A673 (cell line): ENCODE data around the gene FUBP3. TPM values are rescaled to one million over a fixed set of nuclear protein-coding genes. Genes with fewer than 3 reads are reported as not detected.

ENCODE experiments used
- BruUV-seq: library from RNA; stranded (reverse); fragments of 400-500 nt; replicated peaks from 2 replicates; lab custom pipeline; 2021; lab: Mats Ljungman, UMichigan
- CTCF ChIA-PET: fragments of 300-600 bp; sonication (Branson Sonifier 250); formaldehyde crosslinking; loops from one replicate; lab custom pipeline; 2022; ENCODE audit warnings: antibody characterized with exemption; lab: Charles Lee
- POLR2A ChIA-PET: fragments of 300-600 bp; sonication (Branson Sonifier 250); formaldehyde crosslinking; loops from one replicate; lab custom pipeline; 2022; ENCODE audit warnings: antibody characterized with exemption; ENCODE audit not compliant: low non-redundant PET; lab: Charles Lee
- DNase-seq: peaks from one replicate; pipeline ENCODE4 v3.0.0-alpha.2; 2015; ENCODE audit warnings: low spot score
- H3K27ac ChIP-seq: fragments of 200-600 bp; sonication (generic); 2 replicates; pipeline ENCODE4 v1.5.1; 2016; ENCODE audit warnings: mixed run types, low read depth, mild to moderate bottlenecking, mixed read lengths, antibody characterized with exemption, low read length; ENCODE audit not compliant: poor library complexity, severe bottlenecking
- H3K27me3 ChIP-seq: fragments of 200-600 bp; sonication (generic); replicated peaks from 2 replicates; pipeline ENCODE4 v1.6.1; 2017; ENCODE audit warnings: mixed run types, low read depth, mild to moderate bottlenecking, mixed read lengths, antibody characterized with exemption, low read length; ENCODE audit not compliant: insufficient read depth, poor library complexity
- H3K36me3 ChIP-seq: fragments of 200-600 bp; sonication (generic); 2 replicates; pipeline ENCODE4 v1.6.1; 2016; ENCODE audit warnings: mixed run types, mild to moderate bottlenecking, mixed read lengths, antibody characterized with exemption, low read length; ENCODE audit not compliant: insufficient read depth, poor library complexity, severe bottlenecking
- H3K4me1 ChIP-seq: fragments of 200-600 bp; sonication (generic); 2 replicates; pipeline ENCODE4 v1.6.1; 2017; ENCODE audit warnings: mixed run types, mild to moderate bottlenecking, mixed read lengths, antibody characterized with exemption, low read length; ENCODE audit not compliant: insufficient read depth, poor library complexity, severe bottlenecking
- H3K4me3 ChIP-seq: fragments of 200-600 bp; sonication (generic); 2 replicates; pipeline ENCODE4 v1.5.1; 2016; ENCODE audit warnings: low read depth, mixed run types, mild to moderate bottlenecking, mixed read lengths, low read length; ENCODE audit not compliant: poor library complexity, severe bottlenecking
- H3K9me3 ChIP-seq: fragments of 200-600 bp; sonication (generic); 2 replicates; pipeline ENCODE4 v1.6.1; 2016; ENCODE audit warnings: mixed run types, low read depth, mild to moderate bottlenecking, mixed read lengths, antibody characterized with exemption, low read length; ENCODE audit not compliant: poor library complexity, severe bottlenecking
- EZH2 ChIP-seq: fragments of 200-600 bp; sonication (generic); IDR thresholded peaks from 2 replicates; pipeline ENCODE4 v1.6.1; 2017; ENCODE audit warnings: borderline replicate concordance, low read depth, mild to moderate bottlenecking, mixed read lengths, antibody characterized with exemption, low read length; ENCODE audit not compliant: poor library complexity, severe bottlenecking
- intact Hi-C: fragments of 100-400 bp; cut with micrococcal nuclease; formaldehyde crosslinking; loops from one replicate; pipeline ENCODE4 v1.10.0; 2022; ENCODE audit not compliant: unreplicated experiment
- total RNA-seq: library from RNA; stranded (reverse); gene quantifications from 2 replicates; pipeline ENCODE4 v1.2.3, GENCODE V29; 2021
- TF ChIP-seq, protein P1 (sequence below): fragments of 300-800, 200-600 bp; sonication (generic); conservative IDR thresholded peaks from 2 replicates; pipeline ENCODE4 v1.5.1; 2017; ENCODE audit warnings: low read depth, mild to moderate bottlenecking, antibody characterized with exemption, low read length, moderate library complexity, mixed read lengths

FUBP3 gene
- total RNA-seq, 1 experiment from 2014 or later, result 80.4 TPM

GRCh38 chr9:130632081-130632710 lies 52.8 kb downstream of the FUBP3 start:
- Histone ChIP-seq H3K27ac (no peak overlapping the region), H3K9me3 (no peaks in the 10 kb centered on the region), H3K36me3 (peaks cover 51% of the 10 kb centered on the region), H3K4me1 (no peaks in the 10 kb centered on the region), H3K27me3 (no peaks in the 10 kb centered on the region), H3K4me3 (no peak overlapping the region)
- CTCF ChIA-PET, result no interaction called here
- POLR2A ChIA-PET, result no interaction called here
- BruUV-seq, result no TSS peak
- intact Hi-C loops, result no loop called here
- TF ChIP-seq EZH2, result no peak
- TF ChIP-seq, protein P1, sequence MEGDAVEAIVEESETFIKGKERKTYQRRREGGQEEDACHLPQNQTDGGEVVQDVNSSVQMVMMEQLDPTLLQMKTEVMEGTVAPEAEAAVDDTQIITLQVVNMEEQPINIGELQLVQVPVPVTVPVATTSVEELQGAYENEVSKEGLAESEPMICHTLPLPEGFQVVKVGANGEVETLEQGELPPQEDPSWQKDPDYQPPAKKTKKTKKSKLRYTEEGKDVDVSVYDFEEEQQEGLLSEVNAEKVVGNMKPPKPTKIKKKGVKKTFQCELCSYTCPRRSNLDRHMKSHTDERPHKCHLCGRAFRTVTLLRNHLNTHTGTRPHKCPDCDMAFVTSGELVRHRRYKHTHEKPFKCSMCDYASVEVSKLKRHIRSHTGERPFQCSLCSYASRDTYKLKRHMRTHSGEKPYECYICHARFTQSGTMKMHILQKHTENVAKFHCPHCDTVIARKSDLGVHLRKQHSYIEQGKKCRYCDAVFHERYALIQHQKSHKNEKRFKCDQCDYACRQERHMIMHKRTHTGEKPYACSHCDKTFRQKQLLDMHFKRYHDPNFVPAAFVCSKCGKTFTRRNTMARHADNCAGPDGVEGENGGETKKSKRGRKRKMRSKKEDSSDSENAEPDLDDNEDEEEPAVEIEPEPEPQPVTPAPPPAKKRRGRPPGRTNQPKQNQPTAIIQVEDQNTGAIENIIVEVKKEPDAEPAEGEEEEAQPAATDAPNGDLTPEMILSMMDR, result no peak
- DNase-seq, result no peak

- Histone ChIP-seq H3K4me1 (no peaks in the 10 kb centered on the region), H3K4me3 (no peak overlapping the region), H3K27ac (no peak overlapping the region), H3K36me3 (peaks cover 47% of the 10 kb centered on the region), H3K27me3 (no peaks in the 10 kb centered on the region), H3K9me3 (no peaks in the 10 kb centered on the region)
- ChIA-PET POLR2A (no interaction called here), CTCF (no interaction called here)
- DNase-seq, result no peak
- BruUV-seq, result no TSS peak
- intact Hi-C loops, result no loop called here
- no peak for TF ChIP-seq EZH2
Observed at GRCh38 chr9:130632841-130633240, 53.5 kb downstream of the FUBP3 start.

- peaks cover 49% of the 10 kb centered on the region for H3K36me3 ChIP-seq
- no peaks in the 10 kb centered on the region for H3K4me1 ChIP-seq
- no peaks in the 10 kb centered on the region for H3K27me3 ChIP-seq
- ChIA-PET CTCF (no interaction called here), POLR2A (no interaction called here)
- H3K9me3 ChIP-seq, result no peaks in the 10 kb centered on the region
- no peak overlapping the region for H3K27ac ChIP-seq
- TF ChIP-seq, protein P1, result no peak
- TF ChIP-seq EZH2, result no peak
- intact Hi-C loops, result no loop called here
- H3K4me3 ChIP-seq, result no peak overlapping the region
- no peak for DNase-seq
- no TSS peak for BruUV-seq
Observed at GRCh38 chr9:130633336-130634190, 54.2 kb downstream of the FUBP3 start.
